ENCODE measurements around the gene SLIT3. TPM values are rescaled to one million over a fixed set of nuclear protein-coding genes. Genes with fewer than 3 reads are reported as not detected.

Gene SLIT3
- total and polyA plus RNA-seq, 10 of the 15 experiments (the other 5 are each of a cell fraction or from before 2014, with no cell fraction given): 0.05 TPM; not detected in 9

GRCh38 chr5:169146158-169146557 is 154.8 kb downstream of the SLIT3 start:
- no peak for TF ChIP-seq TBL1XR1 (IDR thresholded peaks at IDR 0.05; ENCODE audit: low read depth, low read length)
- no peak for TF ChIP-seq BCLAF1 (IDR thresholded peaks at IDR 0.05)
- no peak for TF ChIP-seq RAD51 (IDR thresholded peaks at IDR 0.05)
- TF ChIP-seq ZNF207 (IDR thresholded peaks at IDR 0.05; ENCODE audit: borderline replicate concordance): no peak
- TF ChIP-seq SMC3 (IDR thresholded peaks at IDR 0.05; ENCODE audit: borderline replicate concordance, low read length): no peak
- no peak for TF ChIP-seq ZNF217 (IDR thresholded peaks at IDR 0.05)
- no peak for TF ChIP-seq MLLT1 (IDR thresholded peaks at IDR 0.05)
- TF ChIP-seq CEBPZ (IDR thresholded peaks at IDR 0.05; ENCODE audit: low read depth, low read length): no peak
- no peak for TF ChIP-seq ZNF24 (IDR thresholded peaks at IDR 0.05)
- TF ChIP-seq BCL3 (IDR thresholded peaks at IDR 0.05; ENCODE audit: borderline replicate concordance, insufficient read depth, low read depth, low read length, poor library complexity, severe bottlenecking): no peak
- TF ChIP-seq PKNOX1 (IDR thresholded peaks at IDR 0.05): no peak
- no peak for TF ChIP-seq IRF4 (IDR thresholded peaks at IDR 0.05; ENCODE audit: low read depth, low read length)
- no peak for TF ChIP-seq GABPA (IDR thresholded peaks at IDR 0.05; ENCODE audit: low read depth)
- DNase-seq (ENCODE audit: low read depth, low spot score) (no peak), FAIRE-seq (no peak), ATAC-seq (no peak)
- intact Hi-C loops (cut with micrococcal nuclease; ENCODE audit: unreplicated experiment): no loop called here
- Histone ChIP-seq H3K4me2 (ENCODE audit: control insufficient read depth, insufficient read depth) (no peak overlapping the region), H3K36me3 (ENCODE audit: control insufficient read depth in 2 of 2, insufficient read depth in 2 of 2, low read length in 1 of 2) (no peaks in the 10 kb centered on the region), H3K27ac (ENCODE audit: control insufficient read depth, insufficient read depth) (no peak overlapping the region), H4K20me1 (ENCODE audit: control insufficient read depth, insufficient read depth) (no peaks in the 10 kb centered on the region), H3K79me2 (ENCODE audit: control insufficient read depth, insufficient read depth, low read length) (no peaks in the 10 kb centered on the region), H3K9me3 (replicated peaks; ENCODE audit: control insufficient read depth, insufficient read depth, low read length) (no peaks in the 10 kb centered on the region), H3K27me3 (replicated peaks in 1 of 2; ENCODE audit: control insufficient read depth in 2 of 2, insufficient read depth in 2 of 2, low read length in 1 of 2) (peaks cover 3 to 4% of the 10 kb centered on the region in 2 experiments; a peak in 3 of 4 replicates), H3K4me1 (ENCODE audit: control insufficient read depth, insufficient read depth, low read length) (no peaks in the 10 kb centered on the region), H3K9ac (ENCODE audit: control insufficient read depth, insufficient read depth, low read length) (no peak overlapping the region), H3K4me3 (no peak overlapping the region), H2AFZ (ENCODE audit: control insufficient read depth, low read depth, low read length) (no peak overlapping the region)
- CTCF ChIA-PET: no interaction called here
- SMC1A ChIA-PET (ENCODE audit: uncharacterized antibody, unreplicated experiment): interaction anchor here (0.6 kb wide), 1 partner anchor 8 kb away, joined by 3 read pairs; no protein-coding TSS in a partner anchor
- no TSS peak for BruUV-seq (replicated peaks)
- RAD21 ChIA-PET (ENCODE audit: unreplicated experiment): no interaction called here
- WGBS (ENCODE audit: insufficient coverage, insufficient replicate concordance, low lambda C conversion rate, missing lambda C conversion rate): 48% methylated on average over 8 of the region's 8 CpGs
- in situ Hi-C loops (cut with MboI): no loop called here
- POLR2A ChIA-PET: no interaction called here
